ENCODE results near the gene RFC2.
A peak's percentile ranks its signal among the peaks of the same experiment; 100 is the strongest.

RFC2 gene

DNA sequence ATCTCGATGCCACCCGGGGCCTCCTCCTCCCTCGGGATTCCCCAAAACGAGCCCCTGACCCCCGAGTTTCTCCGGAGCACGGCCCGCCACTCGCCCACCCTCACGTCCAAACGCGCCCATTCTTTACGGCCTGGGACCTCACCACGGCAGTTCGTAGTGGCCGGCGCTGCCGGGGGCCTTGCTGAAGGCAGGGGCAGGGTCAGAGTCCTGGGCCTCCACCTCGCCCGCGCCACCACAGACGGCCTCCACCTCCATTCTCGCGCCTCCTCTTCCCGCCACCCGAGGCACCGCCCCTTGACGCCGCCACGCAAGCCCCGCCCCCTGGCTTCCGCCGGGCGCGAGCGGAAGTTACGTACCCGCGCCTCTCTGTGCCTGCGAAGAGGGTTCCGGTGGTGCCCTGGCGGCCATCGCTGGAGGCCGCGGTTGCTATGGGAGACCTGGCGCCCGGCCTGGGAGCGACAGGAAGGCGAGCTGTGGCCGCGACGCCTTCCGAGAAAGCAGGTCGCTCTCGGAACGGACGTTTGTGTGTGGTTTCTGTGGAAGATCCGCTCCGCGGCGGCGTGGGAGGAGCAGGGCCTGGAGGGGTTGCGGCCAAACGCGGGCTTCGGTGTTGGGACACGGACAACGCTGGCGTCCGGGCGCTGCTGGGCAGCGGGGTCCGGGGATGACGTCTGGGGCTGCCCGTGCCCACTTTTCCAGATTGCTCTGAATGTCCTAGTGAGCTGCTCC, at the start of gene RFC2:
Gene RFC2 (minus strand): TSS at position 271 of the 729 bp plus-strand sequence. CDS start 16 bp downstream, at position 255.
- DNase-seq (ENCODE audit: low spot score): peak; percentile 96

DNA sequence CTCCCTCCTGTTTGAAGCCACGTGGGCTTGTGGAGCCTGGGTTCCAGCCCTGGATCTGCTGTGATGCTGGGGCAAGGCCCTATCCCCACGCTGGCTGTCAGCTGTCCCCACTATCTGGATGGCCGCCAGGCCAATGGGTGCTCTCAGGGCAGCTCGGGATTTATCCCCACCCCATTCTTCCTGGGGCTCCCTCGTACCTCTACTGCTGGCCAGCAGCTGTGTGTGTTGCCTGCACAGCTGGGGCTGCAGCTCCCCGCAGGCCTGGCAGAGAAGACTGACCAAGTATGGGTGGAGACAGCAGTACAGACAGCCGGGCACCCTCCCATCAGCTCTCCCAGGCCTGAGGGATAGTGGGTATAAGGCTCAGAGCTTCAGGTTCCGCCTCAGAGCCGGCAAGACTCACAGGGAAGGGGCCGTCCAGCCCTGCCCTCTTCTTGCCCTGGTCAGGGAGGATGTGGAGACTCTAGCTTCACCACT, 48.6 kb upstream of the RFC2 start:
- no peak for DNase-seq (ENCODE audit: low spot score)

DNA sequence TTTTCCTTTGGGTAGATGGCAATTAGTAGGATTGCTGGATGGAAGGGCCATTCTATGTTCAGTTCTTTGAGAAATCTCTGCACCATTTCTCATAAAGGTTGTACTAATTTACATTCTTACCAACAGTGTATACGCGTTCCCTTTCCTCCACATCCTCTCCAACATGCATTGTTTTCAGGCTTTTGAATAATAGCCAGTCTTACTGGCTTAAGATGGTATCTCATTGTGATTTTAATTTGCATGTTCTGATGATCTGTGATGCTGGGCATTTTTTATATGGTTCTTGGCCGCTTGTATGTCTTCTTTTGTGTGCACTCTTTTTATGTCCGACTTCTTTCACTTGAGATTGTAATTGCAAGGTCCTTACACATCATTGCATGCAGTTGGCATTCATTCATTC, 46.7 kb upstream of the RFC2 start:
- no peak for DNase-seq (ENCODE audit: low spot score)

DNA sequence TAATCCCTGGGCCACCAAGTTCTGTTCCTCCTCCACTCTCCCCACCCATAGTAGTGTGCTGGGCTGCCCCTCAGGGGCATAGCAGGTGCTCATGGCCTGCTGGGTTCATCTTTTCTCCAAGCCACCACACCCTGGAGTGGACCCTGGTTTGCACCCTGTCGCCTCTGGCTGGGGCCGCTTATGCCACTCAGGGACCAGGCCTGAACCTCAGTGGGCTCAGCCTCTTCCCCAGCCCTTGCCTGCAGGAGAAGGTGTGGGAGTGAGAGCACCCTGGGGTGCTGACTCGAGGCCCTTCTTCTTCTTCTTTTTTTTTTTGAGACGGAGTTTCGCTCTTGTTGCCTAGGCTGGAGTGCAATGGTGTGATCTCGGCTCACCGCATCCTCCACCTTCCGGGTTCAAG, 45.2 kb upstream of the RFC2 start:
- no peak for DNase-seq (ENCODE audit: low spot score)

DNA sequence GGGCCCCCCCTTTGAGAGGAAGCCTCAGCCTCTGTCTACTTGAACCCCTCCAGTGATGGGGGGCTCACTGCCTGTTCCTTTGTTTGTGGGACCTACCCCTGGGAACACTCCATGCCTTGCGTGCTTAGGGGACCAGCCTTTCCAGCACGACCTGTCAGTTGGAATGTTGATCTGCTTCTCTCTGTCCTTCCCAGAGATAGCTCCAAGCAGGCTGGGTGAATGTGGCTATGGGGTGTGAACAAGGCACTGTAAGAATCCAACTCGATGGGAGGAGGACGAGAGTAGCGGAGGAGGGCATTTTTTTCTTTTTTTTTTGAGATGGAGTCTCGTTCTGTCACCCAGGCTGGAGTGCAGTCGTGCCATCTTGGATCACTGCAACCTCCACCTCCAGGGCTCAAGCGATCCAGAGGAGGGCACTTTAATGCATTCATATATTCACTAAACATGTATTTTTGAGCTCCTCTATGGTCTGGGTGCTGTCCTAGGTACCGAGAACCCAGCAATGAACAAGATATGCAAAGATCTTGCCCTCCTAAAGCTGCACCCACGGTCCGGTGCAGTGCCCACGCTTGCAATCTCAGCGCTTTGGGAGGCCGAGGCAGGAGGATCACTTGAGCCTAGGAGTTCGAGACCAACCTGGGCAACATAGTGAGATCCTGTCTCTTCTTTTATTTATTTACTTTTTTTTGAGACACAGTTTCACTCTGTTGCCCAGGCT, 43.5 kb upstream of the RFC2 start:
- no peak for DNase-seq (ENCODE audit: low spot score)

DNA sequence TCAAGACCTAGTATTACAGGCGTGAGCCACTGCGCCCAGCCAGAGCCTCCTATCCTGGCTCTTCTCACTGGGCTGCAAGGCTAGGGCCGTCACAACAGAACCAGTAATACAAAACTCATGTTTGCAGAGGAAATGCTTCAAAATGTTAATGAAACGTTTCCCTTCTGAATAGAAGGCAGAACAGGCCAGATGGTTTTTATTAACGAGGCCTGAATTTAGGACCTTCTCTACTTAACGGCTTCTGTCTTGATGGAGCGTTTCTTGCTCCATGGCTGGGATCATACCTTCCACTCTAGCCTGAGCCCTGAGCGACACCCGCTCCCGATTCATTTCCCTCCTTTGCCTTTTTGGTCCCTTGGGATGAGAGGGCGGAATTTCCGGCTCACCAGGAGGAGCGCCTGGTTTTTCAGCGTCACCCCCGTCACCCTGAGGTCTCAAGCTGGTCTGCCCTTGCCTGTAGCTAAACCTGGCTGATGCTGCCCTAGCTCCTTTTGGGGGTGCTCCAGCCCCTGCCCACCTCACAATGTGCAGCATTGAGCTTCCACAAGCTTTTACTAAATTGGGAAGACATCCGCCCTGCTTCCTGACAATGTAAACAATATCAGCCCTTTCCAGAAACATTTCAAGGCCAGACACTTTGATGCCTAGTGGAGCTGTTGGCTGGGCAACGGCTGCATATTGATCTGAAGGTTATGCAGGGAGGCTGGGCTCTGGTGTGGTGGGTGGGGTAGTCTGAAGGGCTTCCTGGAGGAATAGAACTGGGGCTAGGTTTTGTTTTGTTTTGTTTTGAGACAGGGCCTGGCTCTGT, 40.2 kb upstream of the RFC2 start:
- no peak for DNase-seq (ENCODE audit: low spot score)

DNA sequence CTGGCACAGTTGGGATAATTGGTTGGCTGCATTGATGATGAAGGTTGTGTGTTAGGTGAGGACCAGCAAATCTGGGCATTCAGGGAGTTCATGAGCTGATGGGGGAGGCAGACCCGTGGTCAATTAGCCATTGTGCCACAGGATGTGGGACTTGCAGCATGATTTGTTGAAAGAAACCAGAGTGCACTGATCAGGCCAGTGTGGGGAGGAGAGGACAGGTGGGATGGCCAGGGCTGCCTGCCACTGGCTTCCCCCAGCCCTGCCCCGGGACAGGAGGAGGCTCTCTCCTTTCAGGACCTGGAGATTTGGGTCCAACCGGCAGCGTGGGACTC, 39.3 kb upstream of the RFC2 start:
- no peak for DNase-seq (ENCODE audit: low spot score)

DNA sequence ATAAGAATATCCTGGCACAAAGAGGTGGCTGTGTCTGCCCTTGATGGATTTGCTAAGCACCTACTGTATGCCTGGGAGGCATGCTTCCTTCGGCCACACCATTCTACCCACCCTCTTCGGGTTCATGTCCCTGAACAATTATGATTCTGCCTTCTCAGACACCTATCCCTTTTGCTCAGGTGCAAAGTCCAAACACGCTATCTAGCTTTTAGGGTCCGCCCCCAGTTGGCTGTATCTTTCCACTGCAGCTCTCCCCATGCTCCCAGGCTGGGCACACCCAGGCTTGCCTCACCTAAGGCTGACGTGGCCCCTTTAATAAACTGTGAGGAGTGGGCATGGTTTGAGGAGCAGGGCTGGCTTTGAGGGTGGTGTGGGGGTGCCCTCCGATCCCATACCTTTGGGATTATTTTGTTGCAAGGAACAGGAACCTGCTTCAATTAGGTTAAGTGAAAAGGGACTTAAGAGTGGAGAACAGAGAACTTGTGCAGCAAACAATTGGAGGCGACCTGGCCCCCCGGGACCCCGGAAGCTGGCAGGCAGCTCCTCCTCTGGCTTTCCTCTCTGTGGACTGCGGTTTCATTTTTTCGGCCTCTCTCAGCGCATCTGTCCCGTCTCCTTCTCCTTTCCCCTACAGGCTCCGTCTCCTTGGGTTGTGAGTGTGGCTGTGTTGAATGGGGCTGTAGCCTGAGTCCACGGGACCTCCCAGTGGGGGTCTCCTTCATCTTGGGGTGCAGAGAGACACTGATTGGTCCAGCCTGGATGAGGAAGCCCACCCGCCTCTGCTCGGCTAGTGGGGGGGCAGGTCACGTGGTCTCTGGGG, 38.8 kb upstream of the RFC2 start:
- DNase-seq (ENCODE audit: low spot score): no peak

DNA sequence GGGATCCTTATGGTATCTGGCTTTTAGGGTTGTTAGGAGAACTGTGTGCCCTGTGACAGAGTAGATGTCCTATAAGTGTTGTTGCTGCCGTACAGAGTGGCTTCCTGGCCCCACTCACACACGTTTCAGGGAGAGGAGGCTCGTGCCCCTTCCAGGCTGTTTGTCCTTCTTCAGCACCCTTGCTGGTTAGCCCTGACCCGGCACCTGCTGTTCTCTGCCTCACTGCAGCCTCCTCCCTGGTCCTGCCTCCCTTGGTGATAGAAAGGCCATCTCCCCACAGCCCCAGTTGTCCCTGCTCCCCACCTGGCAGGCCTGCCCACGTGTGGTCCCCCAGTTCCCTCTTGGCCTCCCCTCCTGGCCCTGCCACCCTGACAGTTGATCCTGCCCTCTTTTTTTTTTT, 37.3 kb upstream of the RFC2 start:
- no peak for DNase-seq (ENCODE audit: low spot score)

DNA sequence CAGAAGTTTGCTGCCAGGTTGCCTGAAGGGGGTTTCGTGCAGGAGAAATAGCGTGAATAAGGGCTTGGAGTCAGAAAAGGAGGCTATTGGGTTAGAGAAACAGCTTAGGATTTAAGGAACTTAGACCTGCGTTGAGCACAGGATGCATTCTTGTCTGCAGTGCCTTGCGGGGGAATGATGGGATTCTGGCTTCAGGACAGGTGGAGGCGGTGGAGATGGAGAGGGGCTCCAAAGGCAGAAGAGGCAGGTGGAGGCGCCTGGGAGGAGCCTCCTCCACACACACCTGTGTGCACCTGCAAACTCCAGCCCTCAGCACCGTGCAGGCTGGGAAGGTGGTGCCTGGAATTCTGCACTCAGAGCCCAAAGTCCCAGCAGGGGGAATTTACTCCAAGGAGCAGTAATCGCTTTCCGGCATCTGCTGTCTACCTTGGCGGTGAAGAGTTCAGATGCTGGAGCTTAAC, 36.8 kb upstream of the RFC2 start:
- no peak for DNase-seq (ENCODE audit: low spot score)

DNA sequence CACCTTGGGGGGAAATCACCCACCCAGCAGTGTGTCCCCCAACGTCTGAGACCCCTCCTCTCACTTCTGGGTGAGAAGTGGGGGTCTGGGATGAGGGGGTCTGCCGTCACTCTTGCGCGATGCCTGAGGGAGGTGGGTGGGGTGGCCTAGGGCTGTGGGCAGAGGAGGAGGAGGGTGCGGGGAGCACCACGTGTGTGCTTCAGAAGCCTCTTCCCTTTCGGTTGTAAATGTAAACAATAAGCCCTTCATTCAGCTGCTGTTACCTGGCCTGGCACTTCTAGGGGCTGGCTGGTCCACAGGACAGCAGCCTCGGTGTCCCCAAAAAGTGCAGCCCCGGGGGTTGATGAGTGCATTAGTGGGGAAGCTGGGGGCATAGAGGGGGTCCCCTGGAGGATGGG, 36.4 kb upstream of the RFC2 start:
- no peak for DNase-seq (ENCODE audit: low spot score)

DNA sequence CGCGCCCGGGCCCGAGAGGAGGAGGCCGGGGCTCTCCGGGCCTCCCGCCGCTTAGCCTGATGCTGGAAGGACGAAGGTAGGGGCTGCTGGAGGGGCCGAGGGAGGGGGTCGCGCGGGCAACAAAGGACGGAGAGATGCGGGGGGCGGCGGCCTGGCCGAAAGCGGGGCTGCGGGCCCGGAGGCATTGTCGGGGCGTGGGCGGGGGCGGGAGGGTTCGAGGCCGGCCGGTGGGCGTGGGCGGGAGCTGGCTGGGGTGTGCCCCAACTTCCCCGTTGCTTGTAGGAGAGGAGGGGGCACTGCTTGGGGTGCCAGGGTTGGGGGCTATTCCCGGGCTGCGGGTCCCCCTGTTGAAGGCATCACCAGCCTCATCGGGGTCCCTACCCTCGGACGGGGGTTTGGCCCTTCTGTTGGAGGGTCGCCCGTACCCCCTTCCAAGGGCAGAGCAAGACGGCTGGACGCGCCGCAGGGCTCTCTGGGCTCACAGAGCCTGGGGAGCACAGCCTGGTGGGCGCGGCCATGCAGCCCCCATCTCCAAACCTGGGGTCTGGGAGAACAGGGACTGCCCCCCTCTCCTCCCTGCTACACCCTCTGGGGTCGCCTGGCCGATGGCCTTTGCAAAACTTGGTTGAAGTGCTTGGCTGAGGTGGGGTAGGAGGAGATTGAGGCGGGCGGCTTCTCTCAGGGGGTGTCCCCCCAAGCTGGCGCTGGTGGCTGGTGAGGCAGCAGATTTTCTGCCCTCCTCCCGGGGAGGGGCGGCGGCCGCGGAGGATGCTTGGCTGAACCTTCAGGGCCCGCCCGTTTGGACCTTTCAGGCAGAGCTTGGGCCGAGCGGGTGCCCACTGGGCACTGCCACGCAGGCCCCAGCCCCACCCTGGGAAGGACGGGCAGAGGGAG, 35.7 kb upstream of the RFC2 start:
- DNase-seq (ENCODE audit: low spot score): peak; percentile 24

DNA sequence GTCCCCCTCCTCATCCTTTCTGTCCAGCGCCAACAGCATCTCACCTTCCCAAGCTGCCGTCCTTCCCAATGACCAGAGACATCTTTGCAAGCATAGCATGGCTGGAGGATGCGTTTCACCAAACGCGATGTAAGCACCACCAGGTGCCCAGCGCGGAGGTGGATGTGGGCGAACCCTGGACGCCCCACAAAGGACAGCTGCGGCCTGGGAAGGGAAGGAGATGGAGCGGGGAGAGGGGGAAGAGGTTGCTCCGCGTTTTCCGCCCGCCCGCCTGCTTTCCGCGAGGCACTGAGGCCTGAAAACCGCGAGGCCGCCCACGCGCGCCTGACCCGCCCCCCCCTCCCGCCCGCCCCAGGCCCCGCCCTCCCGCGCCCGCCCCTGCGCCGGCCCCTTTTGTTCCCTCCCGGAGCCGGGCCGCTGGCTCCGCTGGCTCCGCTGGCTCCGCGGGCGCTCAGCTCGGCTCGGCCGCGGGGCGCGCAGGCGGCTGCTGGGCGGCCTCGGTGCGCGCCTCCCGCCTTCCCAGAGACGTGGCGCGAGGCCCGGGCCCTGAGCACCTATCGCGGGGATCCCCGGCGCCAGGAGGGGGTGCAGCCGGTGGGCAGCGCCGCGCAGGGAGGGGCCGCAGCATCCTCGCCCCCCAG, 34.9 kb upstream of the RFC2 start, which contains the start of gene CLIP2:
Gene CLIP2 (plus strand): TSS at position 390 of the 641 bp plus-strand sequence. CDS start 28,140 bp downstream, outside the sequence.
- peak; percentile 77 for DNase-seq (ENCODE audit: low spot score)

DNA sequence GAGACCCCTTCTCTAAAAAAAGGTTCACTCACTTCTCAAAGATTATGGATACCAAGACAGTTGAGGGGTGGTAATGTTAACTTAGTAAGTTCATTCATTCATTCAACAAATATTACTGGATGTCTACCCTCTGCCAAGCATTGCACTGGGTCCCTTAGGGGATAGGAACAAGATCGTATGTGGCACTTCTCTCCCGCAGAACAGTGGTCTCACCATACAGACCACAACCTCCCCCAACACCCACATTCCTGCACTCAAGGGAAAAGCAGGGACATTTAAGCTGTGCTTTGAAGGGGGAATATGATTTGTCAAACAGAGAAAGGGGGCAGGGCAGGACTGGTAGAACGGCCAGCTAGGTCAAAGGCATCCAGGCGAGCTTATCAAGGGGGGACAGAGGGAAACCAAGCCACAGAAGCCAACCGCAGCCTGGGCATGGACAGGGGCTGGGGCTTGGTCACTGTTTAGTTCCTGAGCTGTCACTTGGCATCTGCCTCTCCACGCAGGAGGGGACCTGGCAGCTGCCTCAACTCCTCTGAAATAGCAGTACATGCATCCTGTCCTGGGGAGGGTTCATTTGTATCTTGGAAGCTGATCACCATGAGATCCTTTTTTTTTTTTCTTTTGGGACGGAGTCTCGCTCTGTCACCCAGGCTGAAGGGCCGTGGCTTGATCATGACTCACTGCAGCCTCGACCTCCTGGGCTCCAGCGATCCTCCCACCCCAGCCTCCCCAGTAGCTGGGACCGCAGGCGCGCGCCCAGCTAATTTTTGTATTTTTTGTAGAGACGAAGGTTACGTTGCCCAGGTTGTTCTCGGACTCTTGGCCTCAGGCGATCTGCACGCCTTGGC, 34.1 kb upstream of the RFC2 start:
- DNase-seq (ENCODE audit: low spot score): no peak

DNA sequence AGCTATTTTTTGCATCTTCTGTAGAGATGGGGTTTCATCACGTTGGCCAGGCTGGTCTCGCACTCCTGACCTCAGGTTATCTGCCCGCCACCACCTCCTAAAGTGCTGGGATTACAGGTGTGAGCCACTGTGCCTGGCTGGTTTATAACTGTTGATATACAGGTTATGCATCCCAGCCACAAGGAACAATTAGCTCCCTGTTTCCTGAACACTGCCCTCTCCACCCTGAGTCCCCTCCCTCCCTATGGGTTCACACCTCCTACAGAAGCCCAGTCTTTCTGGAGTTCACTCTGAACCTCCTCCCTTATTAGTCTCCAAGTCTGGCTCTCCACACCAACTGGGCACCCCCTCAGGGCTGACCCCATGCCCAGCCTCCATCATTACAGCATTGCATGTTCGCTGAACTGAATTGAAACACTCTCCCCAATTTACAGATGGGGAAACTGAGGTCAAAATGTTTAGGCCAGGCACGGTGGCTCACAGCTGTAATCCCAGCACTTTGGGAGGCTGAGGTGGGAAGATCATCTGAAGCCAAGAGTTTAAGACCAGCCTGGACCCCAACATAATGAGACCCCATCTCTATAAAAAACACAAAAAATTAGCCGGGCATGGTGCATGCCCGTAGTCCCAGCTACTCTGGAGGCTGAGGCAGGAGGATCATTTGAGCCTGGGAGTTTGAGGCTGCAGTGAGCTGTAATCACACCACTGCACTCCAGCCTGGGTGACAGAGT, 33.3 kb upstream of the RFC2 start:
- DNase-seq (ENCODE audit: low spot score): no peak

DNA sequence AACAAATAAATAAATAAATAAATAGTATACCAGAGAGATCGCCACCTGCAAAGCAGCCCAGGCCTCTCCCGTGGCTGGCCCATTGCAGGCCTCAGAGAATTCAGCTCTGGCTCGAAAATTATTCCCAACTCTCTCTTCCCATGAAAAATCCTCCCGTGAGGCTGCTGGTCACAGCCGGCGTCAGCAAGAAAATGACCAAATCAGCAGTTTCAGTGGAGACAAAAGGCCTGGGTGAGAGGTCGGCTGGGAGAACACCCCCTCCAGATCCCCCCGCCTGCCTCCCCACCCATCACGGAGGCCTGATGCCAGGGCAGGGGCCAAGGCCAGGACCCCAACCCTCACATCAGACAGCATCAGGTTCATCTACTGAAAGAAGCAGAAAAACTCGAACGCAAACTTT, 31.9 kb upstream of the RFC2 start:
- DNase-seq (ENCODE audit: low spot score): no peak

DNA sequence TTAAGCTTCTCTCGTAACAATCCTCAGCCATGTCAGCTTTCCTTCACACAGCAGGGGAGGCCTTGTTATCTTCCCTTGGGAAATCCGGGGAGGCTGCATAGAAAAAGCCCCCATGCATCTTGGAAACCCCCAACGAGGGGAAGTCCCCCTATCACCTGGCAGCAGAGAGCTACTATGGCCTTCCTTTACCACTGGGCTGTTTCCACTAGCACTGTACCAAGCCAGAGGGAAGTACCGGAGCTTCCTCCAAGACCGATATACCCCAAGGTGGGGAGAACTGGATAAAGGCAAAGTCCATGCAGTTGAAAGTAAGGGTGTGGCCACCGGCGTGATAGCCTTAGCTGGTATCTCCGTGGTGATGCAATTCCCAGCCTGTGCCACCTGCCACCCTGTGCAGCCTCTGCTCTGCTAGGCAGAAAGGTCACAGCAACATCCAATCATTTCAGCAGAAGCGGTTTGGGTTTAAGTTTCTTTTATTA, 30.6 kb upstream of the RFC2 start:
- DNase-seq (ENCODE audit: low spot score): no peak

DNA sequence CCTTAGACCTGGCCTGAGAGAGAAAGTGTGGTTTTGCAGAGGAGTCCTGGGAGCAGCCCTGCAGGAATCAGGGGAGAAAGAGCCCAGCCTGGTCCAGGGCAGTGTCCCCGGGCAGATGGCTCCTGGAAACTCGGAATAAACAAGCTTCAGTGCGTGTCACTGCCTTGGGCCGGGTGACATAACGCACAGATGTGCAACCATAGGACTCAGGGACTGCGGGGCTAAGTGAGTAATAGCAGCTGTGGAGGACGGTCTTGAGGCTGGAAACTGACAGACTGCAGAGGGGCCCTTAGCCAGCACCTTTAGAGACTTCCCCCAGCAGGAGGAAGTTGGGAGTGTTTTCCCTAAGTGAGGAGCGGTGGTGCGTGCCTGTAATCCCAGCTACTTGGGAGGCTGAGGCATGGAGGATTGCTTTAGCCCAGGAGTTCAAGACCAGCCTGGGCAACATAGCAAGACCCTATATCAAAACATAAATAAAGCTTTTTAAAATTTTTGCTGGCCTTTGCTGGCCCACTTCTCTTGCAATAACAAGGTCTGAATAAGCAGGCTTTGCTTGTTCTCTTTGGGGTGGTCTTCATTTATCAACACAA, 29.8 kb upstream of the RFC2 start:
- no peak for DNase-seq (ENCODE audit: low spot score)
